GM19397 (cell line): ENCODE data around the gene PLA2G2C.

Source experiments
- ATAC-seq: cut with Tn5 transposase; IDR thresholded peaks from one replicate; pipeline ENCODE4 v1.9.1; 2021; ENCODE audit warnings: mild to moderate bottlenecking, moderate library complexity; ENCODE audit not compliant: unreplicated experiment

PLA2G2C gene

DNA sequence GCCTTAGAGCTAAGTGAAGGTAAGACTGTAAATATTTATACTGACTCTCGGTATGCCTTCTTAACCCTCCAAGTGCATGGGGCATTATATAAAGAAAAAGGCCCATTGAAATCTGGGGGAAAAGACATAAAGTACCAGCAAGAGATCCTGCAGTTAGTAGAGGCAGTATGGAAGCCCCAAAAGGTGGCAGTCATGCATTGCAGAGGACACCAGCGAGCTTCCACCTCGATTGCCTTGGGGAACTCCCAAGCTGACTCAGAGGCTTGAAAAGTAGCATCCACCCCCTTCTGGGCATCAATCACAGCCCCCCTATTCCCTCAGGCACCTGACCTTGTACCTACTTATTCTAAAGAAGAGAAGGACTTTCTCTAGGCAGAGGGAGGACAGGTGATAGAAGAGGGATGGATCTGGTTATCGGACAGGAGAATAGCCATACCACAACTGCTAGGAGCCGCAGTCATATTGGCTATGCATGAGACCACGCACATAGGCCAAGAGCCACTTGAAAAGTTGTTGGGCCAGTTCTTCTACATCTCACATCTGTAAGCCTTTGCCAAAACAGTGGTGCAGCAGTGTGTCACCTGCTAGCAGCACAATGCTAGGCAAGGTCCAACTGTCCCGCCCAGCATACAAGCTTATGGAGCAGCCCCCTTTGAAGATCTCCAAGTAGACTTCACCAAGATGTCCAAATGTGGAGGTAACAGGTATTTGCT is 27.8 kb downstream of the PLA2G2C start:
- no peak for ATAC-seq

DNA sequence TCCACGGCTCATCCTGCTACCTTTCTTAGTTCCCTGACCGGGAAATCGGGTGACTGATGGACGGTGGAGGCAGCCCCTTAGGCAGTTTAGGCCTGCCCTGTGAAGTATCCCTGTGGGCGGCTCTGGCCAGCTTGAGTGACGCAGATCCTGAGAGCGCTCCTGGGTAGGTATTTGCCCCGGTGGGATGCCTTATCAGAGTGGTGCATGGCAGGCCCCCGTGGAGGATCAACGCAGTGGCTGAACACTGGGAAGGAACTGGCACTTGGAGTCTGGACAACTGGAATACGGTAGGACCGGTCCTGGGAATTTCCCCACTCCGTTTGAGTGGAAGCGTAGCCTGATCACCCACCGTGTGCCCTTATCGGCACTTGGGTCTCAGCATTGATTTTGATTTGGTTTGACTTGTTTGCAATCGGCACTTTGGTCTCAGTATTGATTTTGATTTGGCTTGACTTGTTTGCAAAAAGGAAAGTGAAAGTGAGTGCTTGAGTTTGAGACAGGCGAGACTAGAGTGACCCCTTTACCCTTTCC is 32.0 kb downstream of the PLA2G2C start:
- no peak for ATAC-seq

DNA sequence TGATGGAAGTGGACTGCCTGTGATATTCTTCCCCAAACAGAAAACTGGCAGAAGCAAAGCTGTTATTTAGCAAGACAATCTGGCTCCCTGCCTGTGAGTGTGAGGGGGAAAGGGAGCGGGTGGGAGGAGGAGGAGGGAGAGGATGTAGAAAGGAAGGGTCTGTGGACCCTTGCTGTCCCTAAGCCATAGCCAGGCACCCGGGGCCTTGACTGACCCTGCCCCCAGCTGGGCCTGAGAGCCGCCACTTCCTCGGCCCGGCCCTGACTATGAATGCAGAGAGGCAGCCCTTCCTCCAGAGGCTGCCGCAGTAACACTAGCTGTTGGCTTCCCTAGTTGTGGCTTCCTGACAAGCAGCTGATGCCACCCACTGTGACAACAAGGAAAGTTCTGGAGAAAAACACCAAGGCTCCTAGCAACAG is 33.3 kb downstream of the PLA2G2C start:
- no peak for ATAC-seq

DNA sequence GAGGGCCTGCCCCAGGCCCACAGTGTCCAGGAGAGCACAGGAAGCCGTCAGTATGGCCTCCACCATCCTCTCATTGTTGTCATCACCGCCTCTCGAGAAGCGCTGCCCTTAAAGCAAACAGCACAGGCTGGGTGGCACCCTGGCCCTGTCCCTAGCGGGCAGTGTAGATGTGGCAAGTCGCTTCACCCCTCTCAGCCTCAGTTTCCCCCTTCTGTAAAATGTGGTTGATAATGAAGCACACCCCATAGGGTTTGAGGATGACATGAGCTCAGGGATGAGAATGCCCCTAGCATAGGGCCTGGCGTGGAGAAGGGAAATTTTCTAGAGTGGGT is 33.8 kb downstream of the PLA2G2C start:
- ATAC-seq: peak; percentile 10

DNA sequence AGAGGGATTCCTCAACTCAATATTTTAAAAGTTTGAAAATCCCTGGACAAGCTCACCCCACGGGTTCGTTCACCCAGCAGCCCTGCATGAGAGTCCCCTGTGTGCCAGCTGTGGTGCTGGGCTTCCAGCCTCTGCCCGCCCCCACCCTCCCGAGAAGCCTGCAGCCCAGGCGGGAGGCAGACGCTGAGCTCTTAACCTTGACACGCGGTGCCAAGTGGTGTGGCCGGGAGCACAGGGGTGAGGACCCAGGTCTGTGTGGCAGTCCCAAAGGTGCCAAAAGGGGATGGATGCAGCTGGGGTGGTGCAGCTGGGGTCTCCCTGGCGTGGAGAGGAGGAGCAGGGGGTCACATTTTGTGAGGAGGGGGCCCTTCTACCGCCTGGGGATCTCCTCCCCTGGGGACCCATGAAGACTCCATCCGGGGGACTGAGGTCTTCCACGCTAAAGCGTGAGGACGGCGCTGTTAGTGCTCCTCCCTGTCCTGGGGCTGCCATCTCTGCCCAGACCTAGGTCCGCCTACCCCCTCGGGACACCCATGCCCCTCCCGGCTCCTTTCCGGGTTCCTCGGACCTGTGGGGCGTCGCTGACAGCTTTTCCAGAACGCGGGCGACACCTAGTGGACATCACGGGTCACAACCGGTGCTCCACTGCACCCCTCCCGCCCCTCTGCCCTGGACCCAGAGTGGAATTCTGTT is 34.3 kb downstream of the PLA2G2C start:
- ATAC-seq: peak; percentile 66

DNA sequence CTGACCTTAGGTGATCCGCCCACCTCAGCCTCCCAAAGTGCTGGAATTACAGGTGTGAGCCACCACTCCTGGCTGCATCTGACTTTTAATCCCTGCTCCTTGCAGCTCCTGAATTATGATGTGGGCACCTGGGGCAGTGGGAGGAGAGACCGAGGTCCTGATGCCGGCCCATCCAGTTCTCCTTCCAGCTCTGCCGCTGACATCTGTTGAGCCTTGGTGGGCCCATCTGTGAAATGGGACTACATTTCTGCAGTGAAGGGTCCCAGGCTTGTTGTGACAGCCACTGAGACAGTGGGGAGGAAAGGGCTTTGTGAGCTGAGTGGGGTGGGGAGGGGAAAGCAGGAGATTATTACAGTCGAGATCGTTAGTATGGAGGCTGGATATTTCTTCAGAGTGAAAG is 35.3 kb downstream of the PLA2G2C start:
- no peak for ATAC-seq

DNA sequence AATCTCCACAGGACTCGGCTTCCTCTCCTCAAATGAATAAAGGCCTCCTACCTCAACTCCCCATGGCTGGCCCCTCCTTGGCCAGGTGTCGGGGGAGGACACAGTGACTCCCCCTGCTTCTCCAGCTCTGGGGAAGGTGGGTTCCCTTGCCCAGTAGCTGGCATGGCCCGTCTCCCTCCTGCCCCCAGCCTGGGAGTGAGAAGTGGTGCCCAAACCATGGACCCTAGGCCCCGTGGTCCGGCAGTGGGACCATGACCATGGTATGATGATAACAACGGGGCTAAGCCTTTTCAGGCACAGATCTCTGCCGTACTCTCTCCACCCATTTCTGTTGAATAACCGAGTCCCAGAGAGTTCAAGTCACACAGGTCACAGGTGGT is 36.0 kb downstream of the PLA2G2C start:
- no peak for ATAC-seq

DNA sequence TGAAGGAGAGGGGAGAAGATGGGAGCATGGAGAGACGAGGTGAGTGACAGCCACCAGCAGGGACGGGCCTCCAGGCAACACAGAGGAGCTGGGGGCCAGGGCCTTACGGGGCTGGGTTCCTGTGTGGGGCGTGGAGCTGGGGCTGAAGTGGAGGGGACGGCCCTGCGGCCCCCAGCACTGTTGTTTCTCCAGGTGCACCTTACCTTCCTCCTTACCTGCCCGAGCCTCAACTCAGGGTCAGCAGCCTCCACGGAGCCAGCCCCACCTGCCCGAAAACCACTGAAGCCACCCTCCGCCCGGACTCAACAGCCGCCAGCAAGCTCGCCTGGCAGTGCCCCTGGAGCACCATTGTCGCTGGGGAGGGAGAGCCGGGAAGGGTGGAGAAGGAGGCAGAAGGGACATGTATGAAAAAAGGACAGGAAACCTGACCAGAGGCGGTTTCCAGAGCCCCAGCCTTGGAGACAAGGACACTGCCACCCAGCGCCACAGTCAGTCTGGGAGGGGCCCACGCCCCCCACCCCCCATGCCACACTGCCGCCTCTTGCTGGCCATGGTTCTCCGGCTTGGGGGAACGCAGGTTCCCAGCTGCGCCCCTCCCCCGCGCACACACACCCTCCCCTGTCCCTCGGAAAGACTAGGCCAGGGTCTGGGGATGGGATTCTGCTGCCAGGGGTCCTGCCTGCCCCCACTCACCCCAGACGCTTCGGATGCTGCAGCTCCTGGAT is 36.6 kb downstream of the PLA2G2C start:
- no peak for ATAC-seq

DNA sequence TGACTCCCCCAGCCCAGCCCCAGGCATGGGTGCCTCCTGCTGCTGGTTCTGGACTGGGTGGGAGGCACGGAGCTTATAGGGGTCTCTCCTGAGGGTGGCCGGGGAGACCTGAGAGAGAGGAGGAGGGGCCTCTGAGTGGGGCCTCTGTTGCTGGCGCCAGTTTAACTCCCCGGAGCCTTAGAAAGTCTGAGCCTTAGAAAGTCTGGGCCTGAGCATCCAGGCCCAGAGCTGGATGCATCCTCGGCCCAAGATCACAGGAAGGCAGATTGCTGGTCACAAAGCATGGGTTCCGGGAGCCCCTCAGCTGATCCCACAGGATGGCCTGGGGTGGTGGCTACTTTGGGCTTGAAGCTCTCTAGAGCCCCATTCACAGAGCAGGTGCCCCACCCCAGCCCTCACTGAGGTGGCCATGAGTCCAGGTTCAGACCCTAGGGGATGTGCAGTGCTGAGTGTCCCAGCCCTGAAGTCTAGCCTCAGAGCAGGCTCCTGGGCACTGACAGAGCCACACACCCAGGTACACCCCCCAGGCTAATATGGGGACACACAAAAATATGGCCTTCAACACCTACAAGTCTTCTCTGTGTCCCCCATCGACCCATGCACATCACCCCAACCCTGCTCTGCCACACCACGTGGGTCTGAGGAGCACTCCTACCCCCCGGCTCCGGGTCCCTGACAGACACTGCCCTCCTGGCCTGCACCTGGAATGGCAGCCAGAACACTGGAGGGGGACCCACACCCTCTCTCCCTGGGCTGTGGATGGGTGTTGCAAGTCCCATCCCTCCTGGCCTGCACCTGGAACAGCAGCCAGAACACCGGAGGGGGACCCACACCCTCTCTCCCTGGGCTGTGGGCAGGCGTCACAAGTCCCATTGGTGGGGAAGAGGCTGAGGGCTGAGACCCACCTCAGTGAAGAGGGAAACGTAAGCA is 37.5 kb downstream of the PLA2G2C start:
- ATAC-seq: no peak

DNA sequence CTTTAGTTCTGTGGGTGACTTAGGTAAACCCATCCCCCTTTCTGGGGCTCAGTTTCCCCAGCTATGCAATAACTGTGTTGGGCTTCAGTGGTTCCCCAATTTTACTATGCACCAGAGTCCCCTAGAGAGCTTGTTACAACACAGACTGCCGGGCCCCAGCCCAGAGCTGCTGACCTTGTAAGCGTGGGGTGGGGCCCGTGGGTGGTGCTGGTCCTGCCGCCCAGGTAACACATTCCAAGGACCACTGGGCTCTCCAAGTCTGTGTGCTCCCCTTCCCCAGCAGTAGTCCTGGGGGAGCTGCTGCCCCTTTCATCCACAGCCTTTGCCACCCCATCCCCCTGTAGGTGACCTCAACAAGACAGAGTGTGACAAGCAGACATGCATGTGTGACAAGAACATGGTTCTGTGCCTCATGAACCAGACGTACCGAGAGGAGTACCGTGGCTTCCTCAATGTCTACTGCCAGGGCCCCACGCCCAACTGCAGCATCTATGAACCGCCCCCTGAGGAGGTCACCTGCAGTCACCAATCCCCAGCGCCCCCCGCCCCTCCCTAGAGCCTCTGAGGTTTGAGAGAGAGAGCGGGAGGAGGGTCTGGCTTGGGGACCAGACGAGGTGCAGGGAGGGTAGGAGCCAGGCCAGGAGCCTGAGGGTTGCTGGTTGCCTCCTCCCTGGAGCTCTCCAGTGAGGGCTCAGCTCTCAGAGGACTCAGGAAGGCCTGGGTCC is 38.3 kb downstream of the PLA2G2C start:
- ATAC-seq: no peak

DNA sequence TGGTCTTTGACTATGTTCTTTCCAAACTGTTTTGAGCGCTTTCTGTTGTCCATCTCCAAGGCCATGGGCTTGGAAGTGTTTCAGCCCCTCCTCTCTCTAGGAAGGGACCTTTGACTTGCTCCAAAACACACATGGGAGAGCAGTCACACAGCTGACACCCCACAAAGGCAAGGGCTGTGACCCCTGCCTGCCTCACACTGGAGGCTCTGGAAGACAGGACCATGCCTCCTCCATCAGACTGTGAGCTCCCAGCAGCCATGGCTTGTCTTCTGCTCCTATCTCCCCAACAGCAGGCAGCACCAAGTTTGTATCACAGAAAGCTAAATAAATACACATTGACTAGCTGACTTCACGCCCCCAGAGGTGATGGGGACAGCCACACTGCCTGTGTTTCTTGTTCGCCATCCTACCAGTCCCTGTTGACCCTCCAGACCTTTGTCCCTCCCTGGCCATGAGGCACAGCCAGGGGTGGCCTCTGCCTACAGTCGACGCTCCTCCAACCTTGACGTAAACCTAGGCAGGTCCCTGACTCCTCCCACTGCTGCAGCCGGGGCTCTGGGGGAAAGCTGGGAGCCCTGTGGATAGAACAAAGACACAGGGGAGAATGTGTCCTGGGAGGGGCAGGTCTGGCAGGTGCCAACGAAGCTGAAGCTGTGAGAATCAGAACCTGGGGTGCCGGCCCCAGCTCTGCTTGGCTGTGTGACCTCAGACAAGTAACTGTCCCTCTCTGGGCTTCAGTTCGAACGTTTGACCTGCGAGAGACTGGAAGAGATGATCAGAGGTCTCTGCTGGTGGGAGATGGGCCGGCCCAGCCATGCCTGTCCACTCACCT is 42.4 kb downstream of the PLA2G2C start:
- ATAC-seq: no peak

DNA sequence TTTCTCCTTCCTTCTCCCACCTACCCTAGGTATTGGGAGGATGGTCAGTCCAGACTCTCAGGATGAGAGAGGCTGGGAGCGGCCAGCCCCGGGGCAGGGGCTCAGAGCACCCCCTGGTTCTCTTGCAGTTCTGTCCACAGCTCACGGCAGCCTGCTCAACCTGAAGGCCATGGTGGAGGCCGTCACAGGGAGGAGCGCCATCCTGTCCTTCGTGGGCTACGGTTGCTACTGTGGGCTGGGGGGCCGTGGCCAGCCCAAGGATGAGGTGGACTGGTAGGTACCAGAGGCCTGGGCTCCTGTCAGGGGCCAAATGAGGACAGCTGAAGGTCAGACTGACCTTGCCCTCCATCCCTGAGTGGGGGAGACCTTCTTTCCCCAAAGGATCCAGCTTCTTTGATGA is 43.0 kb downstream of the PLA2G2C start:
- ATAC-seq: no peak

DNA sequence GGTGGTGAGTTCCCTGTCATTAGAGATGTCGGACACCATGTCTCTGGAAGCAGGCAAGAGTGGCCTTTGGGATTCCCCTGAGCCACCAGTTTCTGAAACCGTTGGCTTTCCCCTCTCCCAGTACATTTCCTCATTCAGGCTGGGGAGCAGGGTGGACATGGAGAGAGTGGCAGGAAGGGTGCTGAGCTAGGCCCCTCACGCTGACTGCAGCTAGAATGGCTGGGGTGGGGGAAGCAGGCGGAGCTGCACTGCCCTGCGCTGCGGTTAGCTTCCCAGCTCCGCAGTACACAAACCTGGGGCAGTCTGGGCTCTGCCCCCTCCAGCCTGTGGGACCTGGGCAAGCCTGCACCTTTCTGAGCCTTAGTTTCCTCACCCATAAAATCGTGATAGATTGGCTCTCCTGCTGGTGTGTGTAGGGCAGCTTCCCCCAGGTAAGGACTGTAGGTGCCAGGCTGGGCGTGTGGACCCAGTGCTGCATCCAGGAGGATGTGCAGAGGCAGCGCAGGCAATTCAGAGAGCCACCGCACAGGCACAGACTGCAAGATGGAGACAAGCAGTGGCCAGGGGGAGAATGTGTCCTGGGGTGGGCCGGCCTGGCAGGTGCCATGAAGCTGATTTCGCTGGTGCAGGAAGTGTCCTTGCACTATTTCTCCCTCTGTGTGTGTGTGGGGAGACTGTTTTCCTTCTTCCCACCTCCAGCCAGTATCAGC is 44.2 kb downstream of the PLA2G2C start:
- ATAC-seq: no peak

DNA sequence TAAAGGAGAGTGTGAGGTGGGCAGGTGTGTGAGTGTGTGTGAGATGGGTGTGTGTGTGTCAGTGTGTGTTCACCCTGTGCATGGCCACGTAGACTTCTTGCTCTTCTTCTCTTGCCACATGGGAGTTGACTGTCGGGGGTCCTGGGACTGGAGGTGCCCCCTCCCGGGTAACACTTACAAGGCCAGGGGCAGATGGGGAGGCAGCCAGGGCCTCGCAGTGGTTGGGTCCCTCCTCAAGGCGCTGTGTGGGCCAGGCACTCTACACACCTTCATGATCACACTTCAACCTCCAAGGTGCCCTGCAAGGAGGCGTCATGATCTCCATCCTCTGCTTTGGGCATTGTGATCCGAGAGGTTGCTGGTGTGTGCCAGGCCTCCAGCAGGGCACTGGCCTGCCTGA is 44.9 kb downstream of the PLA2G2C start:
- no peak for ATAC-seq

DNA sequence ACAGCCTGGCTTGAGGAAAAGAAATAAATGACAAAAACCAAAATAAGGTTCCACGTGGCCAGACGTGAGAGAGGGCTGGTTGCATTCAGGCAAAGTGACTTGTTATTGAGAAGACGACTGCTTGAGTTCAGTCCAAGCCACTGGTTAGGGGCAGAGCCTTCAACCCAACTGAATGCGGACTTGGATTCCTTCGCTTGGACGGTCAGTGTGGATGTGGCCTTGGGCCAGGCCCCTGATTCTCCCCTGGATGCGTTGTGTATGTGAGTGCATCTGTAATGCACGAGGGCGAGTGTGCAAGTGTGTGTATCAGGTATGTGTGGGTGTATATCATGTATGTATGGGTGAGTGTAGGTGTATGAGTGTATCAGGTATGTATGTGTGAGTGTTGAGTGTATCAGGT is 45.3 kb downstream of the PLA2G2C start:
- ATAC-seq: no peak

DNA sequence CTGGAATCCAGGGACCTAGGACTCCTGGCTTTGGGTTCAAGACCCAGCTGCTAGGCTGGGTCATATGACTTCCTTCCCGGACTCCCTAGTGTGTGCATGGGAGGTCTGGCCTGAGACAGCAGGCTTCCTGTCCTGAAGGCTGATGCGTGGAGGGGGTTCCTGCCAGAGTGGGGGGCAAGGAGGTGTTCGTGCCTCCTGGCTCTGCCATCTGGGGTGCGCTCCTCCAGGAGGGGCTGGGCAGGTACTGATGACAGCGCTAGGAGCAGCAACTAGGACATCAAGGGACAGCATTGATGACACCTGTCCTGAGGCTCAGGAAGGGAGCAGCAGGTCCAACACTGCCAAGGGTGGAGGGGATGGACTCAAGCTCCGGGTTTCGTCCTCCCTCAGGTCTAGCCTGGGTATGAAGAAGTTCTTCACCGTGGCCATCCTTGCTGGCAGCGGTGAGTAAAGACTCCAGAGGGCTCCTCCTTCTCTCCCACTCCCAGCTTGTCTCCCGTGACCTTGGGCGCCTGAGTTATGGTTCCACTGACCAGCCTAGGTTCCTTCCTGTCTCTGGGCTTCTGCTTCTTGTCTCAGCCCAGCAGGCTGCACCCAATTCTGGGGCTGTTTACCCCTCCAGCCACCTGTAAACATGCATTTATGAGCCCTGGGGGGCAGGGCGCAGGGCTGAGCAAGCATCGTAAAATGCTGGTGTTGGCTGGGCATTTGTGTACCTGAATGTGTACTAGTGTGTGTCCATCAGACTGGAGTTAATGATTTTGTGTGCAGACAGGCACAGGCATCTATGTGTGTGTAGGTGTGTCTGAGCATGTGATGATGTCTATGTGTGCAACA is 46.3 kb downstream of the PLA2G2C start:
- no peak for ATAC-seq

DNA sequence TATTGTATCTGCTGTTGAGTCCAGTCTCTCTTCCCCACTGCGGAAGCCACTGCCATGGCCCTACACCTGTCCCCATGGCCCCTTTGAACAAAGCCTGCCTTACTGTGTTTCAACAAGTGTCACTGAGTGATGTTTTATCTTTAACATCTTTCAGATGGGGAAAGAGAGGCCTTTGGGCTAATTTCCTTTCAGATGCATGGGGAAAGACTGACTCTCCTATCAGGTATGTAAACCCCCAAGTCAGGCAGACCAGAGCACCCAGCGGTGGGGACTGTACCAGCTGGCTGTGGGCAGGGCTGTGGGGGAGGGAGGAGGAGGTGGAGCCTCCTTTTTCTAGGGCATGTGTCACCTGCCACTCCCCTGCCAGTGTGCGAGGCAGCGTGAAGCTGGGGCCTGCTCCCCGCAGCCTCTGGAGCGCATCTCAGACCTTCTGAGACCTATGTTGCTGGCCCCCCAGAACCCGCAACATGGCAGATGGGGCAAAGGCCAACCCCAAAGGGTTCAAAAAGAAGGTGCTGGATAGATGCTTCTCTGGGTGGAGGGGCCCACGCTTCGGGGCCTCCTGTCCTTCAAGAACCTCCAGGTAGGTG is 47.3 kb downstream of the PLA2G2C start, which contains the start of gene PLA2G2F:
TSS of gene PLA2G2F (plus strand) at position 363 of the 590 bp plus-strand sequence. CDS start at position 468, 105 bp downstream.
- no peak for ATAC-seq
